ENCODE measurements around the gene CABLES1.

GRCh38 chr18:23257137-23257536 is 121.9 kb downstream of the CABLES1 start:
- TF ChIP-seq CTCF (IDR thresholded peaks at IDR 0.05) = no peak
- no peak for TF ChIP-seq POLR2A (IDR thresholded peaks at IDR 0.05)
- TF ChIP-seq EP300 (IDR thresholded peaks at IDR 0.05; ENCODE audit: low read depth) = no peak

All from transverse colon (tissue), 3 donors.